ENCODE results near the gene SAMD5.

SAMD5 gene

GRCh38 chr6:147522597-147522996, 14.1 kb downstream of the SAMD5 start:
- POLR2A ChIA-PET (ENCODE audit: low non-redundant PET), result no interaction called here
- DNase-seq (ENCODE audit: low spot score), result no peak
- TF ChIP-seq CTCF (conservative IDR thresholded peaks at IDR 0.05; ENCODE audit: low read depth), result no peak
- H3K27ac ChIP-seq, result no peak overlapping the region
- CTCF ChIA-PET, result no interaction called here

GRCh38 chr6:147525519-147526209, 17.2 kb downstream of the SAMD5 start:
- H3K27ac ChIP-seq, result no peak overlapping the region
- DNase-seq (ENCODE audit: low spot score), result no peak
- POLR2A ChIA-PET (ENCODE audit: low non-redundant PET), result no interaction called here
- no peak for TF ChIP-seq CTCF (conservative IDR thresholded peaks at IDR 0.05; ENCODE audit: low read depth)
- CTCF ChIA-PET, result interaction anchor here (0.5 to 0.7 kb wide), 2 partner anchors 97 to 521 kb away, joined by 4 read pairs; no protein-coding TSS in a partner anchor

- CTCF ChIA-PET, result interaction anchor here (0.6 kb wide), 1 partner anchor 801 kb away, joined by 3 read pairs; no protein-coding TSS in a partner anchor
- POLR2A ChIA-PET (ENCODE audit: low non-redundant PET), result no interaction called here
- TF ChIP-seq CTCF (conservative IDR thresholded peaks at IDR 0.05; ENCODE audit: low read depth), result no peak
Observed at GRCh38 chr6:147527197-147527596, 18.7 kb downstream of the SAMD5 start.

GRCh38 chr6:147528511-147529145, 20.1 kb downstream of the SAMD5 start:
- ChIA-PET POLR2A (ENCODE audit: low non-redundant PET) (no interaction called here), CTCF (interaction anchor here (0.5 kb wide), 1 partner anchor 23 kb away, joined by 3 read pairs; no protein-coding TSS in a partner anchor)
- H3K27ac ChIP-seq, result no peak overlapping the region
- DNase-seq (ENCODE audit: low spot score), result no peak
- TF ChIP-seq CTCF (conservative IDR thresholded peaks at IDR 0.05; ENCODE audit: low read depth), result no peak

More at GRCh38 chr6:147527197-147527596, 18.7 kb downstream of the SAMD5 start:
- no peak for DNase-seq (ENCODE audit: low spot score)
- no peak overlapping the region for H3K27ac ChIP-seq

- no peak for TF ChIP-seq CTCF (conservative IDR thresholded peaks at IDR 0.05; ENCODE audit: low read depth)
- no peak for DNase-seq (ENCODE audit: low spot score)
- ChIA-PET CTCF (no interaction called here), POLR2A (ENCODE audit: low non-redundant PET) (no interaction called here)
- no peak overlapping the region for H3K27ac ChIP-seq
Observed at GRCh38 chr6:147530132-147531060, 21.9 kb downstream of the SAMD5 start.

- DNase-seq (ENCODE audit: low spot score), result no peak
- CTCF ChIA-PET, result no interaction called here
- POLR2A ChIA-PET (ENCODE audit: low non-redundant PET), result no interaction called here
- H3K27ac ChIP-seq, result no peak overlapping the region
- no peak for TF ChIP-seq CTCF (conservative IDR thresholded peaks at IDR 0.05; ENCODE audit: low read depth)
Observed at GRCh38 chr6:147531321-147531720, 22.8 kb downstream of the SAMD5 start.

Measured in RWPE1 (cell line).